ENCODE results near the gene CLDN16. TPM values are rescaled to one million over a fixed set of nuclear protein-coding genes. Genes with fewer than 3 reads are reported as not detected.

The CLDN16 gene
- total and polyA plus RNA-seq, 9 of the 15 experiments (the other 6 are each of a cell fraction or from before 2014, with no cell fraction given), result 0.04 to 0.11 (median 0.04) TPM; not detected in 6

DNA sequence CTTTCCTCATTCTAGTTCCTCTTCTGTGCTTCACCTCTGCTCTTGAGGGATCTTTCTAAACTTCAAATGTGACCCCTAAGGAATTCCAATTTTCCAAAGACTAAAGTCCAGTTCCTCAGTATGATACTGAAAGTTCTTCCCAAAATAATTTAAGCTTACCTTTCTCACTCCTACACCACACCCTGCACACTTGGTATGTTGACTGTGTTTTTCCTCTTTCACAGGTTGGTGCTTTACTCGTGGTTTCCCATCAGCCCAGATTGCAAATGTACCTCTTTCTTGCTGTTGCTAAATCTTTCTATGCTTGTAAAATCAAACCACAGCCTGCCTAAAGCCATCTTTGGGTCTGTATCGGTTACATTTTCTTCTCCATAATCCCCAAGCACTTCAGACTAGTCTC lies 30.5 kb upstream of the CLDN16 start:
- Histone ChIP-seq H3K36me3 (ENCODE audit: control insufficient read depth, insufficient read depth, low read length) (no peaks in the 10 kb centered on the region), H3K9ac (ENCODE audit: insufficient read depth in 1 of 2, low read depth in 2 of 2, low read length in 2 of 2) (no peak overlapping the region), H3K9me3 (replicated peaks; ENCODE audit: control insufficient read depth, insufficient read depth, low read depth, low read length) (0 out of 2 replicates have a peak, but pooled peaks cover 2% of the 10 kb centered on the region), H3K9me1 (ENCODE audit: control insufficient read depth, insufficient read depth, low read length) (no peaks in the 10 kb centered on the region), H4K20me1 (replicated peaks; ENCODE audit: control insufficient read depth, insufficient read depth, low read length) (no peaks in the 10 kb centered on the region), H3K4me2 (ENCODE audit: insufficient read depth, low read length) (no peak overlapping the region), H2AFZ (ENCODE audit: low read depth, low read length) (no peak overlapping the region), H3K4me3 (no peak overlapping the region), H3K4me1 (replicated peaks in 1 of 2; ENCODE audit: control insufficient read depth in 2 of 2, insufficient read depth in 2 of 2, low read length in 2 of 2) (no peaks in the 10 kb centered on the region), H3K27ac (ENCODE audit: extremely low read depth, low read depth, low read length) (no peak overlapping the region), H3K79me2 (ENCODE audit: control insufficient read depth, insufficient read depth, low read length) (no peaks in the 10 kb centered on the region), H3K27me3 (ENCODE audit: control insufficient read depth in 2 of 2, insufficient read depth in 2 of 2, low read length in 2 of 2) (no peaks in the 10 kb centered on the region)
- intact Hi-C loops (cut with micrococcal nuclease), result no loop called here
- FAIRE-seq (no peak), DNase-seq (ENCODE audit: extremely low read depth in 1 of 4, low spot score in 3 of 4) (no peak), ATAC-seq (no peak)
- BruUV-seq (replicated peaks), result no TSS peak
- CTCF ChIA-PET (ENCODE audit: low intra/inter-chr PET ratio), result no interaction called here
- POLR2A ChIA-PET, result no interaction called here
- in situ Hi-C loops (cut with MboI), result no loop called here
- WGBS (ENCODE audit: insufficient coverage, low coverage, missing lambda C conversion rate), result 0% methylated on average over 2 of the region's 2 CpGs
- TF ChIP-seq CHCHD3 (CRISPR knock-in tag; IDR thresholded peaks at IDR 0.05) (no peak), ZNF696 (CRISPR knock-in tag; conservative IDR thresholded peaks at IDR 0.05) (no peak), ZNF75A (CRISPR knock-in tag; IDR thresholded peaks at IDR 0.05) (no peak), ZNF551 (CRISPR knock-in tag; IDR thresholded peaks at IDR 0.05) (no peak), HNRNPK (IDR thresholded peaks at IDR 0.05; ENCODE audit: low read depth, low read length, poor library complexity, severe bottlenecking) (no peak), RBFOX2 (IDR thresholded peaks at IDR 0.05; ENCODE audit: low read depth, low read length) (no peak), NELFE (IDR thresholded peaks at IDR 0.05; ENCODE audit: insufficient read depth, insufficient read length) (no peak), ILF3 (IDR thresholded peaks at IDR 0.05; ENCODE audit: borderline replicate concordance) (no peak)
- TF ChIP-seq, protein P1, sequence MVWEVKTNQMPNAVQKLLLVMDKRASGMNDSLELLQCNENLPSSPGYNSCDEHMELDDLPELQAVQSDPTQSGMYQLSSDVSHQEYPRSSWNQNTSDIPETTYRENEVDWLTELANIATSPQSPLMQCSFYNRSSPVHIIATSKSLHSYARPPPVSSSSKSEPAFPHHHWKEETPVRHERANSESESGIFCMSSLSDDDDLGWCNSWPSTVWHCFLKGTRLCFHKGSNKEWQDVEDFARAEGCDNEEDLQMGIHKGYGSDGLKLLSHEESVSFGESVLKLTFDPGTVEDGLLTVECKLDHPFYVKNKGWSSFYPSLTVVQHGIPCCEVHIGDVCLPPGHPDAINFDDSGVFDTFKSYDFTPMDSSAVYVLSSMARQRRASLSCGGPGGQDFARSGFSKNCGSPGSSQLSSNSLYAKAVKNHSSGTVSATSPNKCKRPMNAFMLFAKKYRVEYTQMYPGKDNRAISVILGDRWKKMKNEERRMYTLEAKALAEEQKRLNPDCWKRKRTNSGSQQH (CRISPR knock-in tag; IDR thresholded peaks at IDR 0.05), result no peak
- TF ChIP-seq, protein P2, sequence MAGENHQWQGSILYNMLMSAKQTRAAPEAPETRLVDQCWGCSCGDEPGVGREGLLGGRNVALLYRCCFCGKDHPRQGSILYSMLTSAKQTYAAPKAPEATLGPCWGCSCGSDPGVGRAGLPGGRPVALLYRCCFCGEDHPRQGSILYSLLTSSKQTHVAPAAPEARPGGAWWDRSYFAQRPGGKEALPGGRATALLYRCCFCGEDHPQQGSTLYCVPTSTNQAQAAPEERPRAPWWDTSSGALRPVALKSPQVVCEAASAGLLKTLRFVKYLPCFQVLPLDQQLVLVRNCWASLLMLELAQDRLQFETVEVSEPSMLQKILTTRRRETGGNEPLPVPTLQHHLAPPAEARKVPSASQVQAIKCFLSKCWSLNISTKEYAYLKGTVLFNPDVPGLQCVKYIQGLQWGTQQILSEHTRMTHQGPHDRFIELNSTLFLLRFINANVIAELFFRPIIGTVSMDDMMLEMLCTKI (IDR thresholded peaks at IDR 0.05; ENCODE audit: partially characterized antibody), result no peak
- TF ChIP-seq, protein P3, sequence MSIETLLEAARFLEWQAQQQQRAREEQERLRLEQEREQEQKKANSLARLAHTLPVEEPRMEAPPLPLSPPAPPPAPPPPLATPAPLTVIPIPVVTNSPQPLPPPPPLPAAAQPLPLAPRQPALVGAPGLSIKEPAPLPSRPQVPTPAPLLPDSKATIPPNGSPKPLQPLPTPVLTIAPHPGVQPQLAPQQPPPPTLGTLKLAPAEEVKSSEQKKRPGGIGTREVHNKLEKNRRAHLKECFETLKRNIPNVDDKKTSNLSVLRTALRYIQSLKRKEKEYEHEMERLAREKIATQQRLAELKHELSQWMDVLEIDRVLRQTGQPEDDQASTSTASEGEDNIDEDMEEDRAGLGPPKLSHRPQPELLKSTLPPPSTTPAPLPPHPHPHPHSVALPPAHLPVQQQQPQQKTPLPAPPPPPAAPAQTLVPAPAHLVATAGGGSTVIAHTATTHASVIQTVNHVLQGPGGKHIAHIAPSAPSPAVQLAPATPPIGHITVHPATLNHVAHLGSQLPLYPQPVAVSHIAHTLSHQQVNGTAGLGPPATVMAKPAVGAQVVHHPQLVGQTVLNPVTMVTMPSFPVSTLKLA (conservative IDR thresholded peaks at IDR 0.05), result no peak
